ENCODE data around the gene GPS1.

The GPS1 gene

DNA sequence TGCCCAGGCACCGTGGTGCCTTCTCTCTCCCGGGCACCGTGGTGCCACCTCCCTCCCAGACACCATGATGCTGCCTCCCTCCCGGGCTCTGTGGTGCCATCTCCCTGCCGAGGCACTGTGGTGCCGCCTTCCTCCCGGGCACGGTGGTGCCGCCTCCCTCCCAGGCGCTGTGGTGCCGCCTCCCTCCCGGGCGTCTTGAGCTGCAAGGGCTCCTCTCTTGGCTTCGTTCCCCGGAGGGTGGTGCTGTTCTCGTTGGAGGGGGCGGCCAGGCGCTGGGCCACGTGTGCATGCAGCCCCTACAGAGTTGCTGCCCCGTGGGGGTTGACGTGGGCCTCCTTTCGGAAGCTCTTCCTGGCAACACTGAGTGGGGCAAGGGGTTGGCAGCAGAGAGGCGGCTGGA, 37.3 kb upstream of the GPS1 start:
- H3K4me2 ChIP-seq (ENCODE audit: low read depth, low read length, poor library complexity, severe bottlenecking): no peak overlapping the region
- no peaks in the 10 kb centered on the region for H3K27me3 ChIP-seq (ENCODE audit: low read length)
- no peaks in the 10 kb centered on the region for H3F3A ChIP-seq (ENCODE audit: insufficient read depth)
- no peak overlapping the region for H3K4me3 ChIP-seq (ENCODE audit: insufficient read depth, low read length, poor library complexity, severe bottlenecking)
- H4K20me1 ChIP-seq (ENCODE audit: low read depth, low read length): no peaks in the 10 kb centered on the region
- no peak overlapping the region for H2AFZ ChIP-seq (ENCODE audit: low read depth, low read length, severe bottlenecking)
- no peak overlapping the region for H3K9ac ChIP-seq (ENCODE audit: low read length)
- no peaks in the 10 kb centered on the region for H3K36me3 ChIP-seq (ENCODE audit: low read length)
- H3K9me3 ChIP-seq (ENCODE audit: insufficient read depth, low read length): no peaks in the 10 kb centered on the region
- no peaks in the 10 kb centered on the region for H3K9me2 ChIP-seq (replicated peaks; ENCODE audit: insufficient read depth, low read length)
- H3K79me2 ChIP-seq (ENCODE audit: insufficient read depth, low read length): no peaks in the 10 kb centered on the region
- no peak for TF ChIP-seq EZH2phosphoT487 (conservative IDR thresholded peaks at IDR 0.05; ENCODE audit: low read length)
- TF ChIP-seq, protein P1, sequence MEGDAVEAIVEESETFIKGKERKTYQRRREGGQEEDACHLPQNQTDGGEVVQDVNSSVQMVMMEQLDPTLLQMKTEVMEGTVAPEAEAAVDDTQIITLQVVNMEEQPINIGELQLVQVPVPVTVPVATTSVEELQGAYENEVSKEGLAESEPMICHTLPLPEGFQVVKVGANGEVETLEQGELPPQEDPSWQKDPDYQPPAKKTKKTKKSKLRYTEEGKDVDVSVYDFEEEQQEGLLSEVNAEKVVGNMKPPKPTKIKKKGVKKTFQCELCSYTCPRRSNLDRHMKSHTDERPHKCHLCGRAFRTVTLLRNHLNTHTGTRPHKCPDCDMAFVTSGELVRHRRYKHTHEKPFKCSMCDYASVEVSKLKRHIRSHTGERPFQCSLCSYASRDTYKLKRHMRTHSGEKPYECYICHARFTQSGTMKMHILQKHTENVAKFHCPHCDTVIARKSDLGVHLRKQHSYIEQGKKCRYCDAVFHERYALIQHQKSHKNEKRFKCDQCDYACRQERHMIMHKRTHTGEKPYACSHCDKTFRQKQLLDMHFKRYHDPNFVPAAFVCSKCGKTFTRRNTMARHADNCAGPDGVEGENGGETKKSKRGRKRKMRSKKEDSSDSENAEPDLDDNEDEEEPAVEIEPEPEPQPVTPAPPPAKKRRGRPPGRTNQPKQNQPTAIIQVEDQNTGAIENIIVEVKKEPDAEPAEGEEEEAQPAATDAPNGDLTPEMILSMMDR (IDR thresholded peaks at IDR 0.05; ENCODE audit: insufficient read depth, low read length, poor library complexity, severe bottlenecking): no peak
- no peak overlapping the region for H3K27ac ChIP-seq (ENCODE audit: low read depth, low read length)

DNA sequence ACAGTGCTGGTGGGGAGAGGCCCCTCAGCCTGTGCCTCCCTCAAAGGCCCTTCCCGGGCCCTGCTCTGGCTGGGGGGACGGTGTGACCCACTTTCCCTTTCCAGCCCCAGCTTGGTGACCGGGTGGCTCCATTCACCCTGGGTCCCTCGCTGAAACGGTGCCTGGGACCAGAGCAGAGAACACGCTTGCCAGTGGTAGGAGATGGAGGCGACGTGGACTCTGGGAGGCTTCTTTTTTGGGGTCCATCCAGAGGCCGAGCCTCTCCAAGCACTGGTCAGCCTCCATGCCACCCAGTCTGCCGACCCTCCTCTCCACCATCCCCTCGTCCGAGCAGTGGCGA, 36.8 kb upstream of the GPS1 start:
- Histone ChIP-seq H3K27ac (ENCODE audit: low read depth, low read length) (no peak overlapping the region), H3K79me2 (ENCODE audit: insufficient read depth, low read length) (no peaks in the 10 kb centered on the region), H3K4me3 (ENCODE audit: insufficient read depth, low read length, poor library complexity, severe bottlenecking) (no peak overlapping the region), H3K9me2 (replicated peaks; ENCODE audit: insufficient read depth, low read length) (no peaks in the 10 kb centered on the region), H3K9ac (ENCODE audit: low read length) (no peak overlapping the region), H3K27me3 (ENCODE audit: low read length) (no peaks in the 10 kb centered on the region), H3K4me2 (ENCODE audit: low read depth, low read length, poor library complexity, severe bottlenecking) (no peak overlapping the region), H3K36me3 (ENCODE audit: low read length) (no peaks in the 10 kb centered on the region), H2AFZ (ENCODE audit: low read depth, low read length, severe bottlenecking) (no peak overlapping the region), H4K20me1 (ENCODE audit: low read depth, low read length) (no peaks in the 10 kb centered on the region), H3K9me3 (ENCODE audit: insufficient read depth, low read length) (no peaks in the 10 kb centered on the region), H3F3A (ENCODE audit: insufficient read depth) (no peaks in the 10 kb centered on the region)
- TF ChIP-seq, protein P1 (IDR thresholded peaks at IDR 0.05; ENCODE audit: insufficient read depth, low read length, poor library complexity, severe bottlenecking): no peak
- TF ChIP-seq EZH2phosphoT487 (conservative IDR thresholded peaks at IDR 0.05; ENCODE audit: low read length): no peak

DNA sequence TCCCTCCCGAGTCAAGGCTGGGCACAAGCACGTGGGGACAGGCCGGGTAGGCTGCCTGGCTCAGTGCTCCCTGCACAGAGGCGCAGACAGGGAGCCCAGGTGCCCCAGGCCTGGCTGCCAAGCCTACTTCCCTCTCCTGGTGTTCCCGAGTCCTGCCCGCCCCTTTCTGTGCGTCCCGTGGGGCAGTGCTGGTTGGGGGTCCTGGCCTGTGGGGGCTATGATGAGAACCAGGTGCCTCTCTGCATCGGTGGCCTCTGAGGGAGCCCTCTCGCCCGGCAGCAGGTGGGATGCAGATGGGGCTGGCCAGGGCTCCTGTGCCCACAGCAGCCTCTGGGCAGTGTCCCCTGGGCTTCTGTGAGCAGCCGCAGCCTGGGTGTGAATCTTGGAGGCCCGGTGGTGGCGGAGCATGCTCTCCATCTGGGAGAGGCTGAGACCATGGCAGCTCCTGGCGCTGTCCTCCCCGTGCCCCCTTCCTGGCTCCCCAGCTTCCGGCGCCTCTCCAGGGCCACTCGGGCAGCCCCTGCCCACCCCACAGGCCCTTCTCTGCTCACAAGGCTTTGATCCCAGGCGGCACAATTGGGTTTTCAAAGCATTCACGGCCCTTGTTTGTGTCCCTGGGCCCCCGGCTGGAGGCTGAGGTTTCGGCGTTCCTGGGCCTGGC, 36.3 kb upstream of the GPS1 start:
- H3K27ac ChIP-seq (ENCODE audit: low read depth, low read length): no peak overlapping the region

More for the DNA sequence above, 36.3 kb upstream of the GPS1 start:
- Histone ChIP-seq H3K27me3 (ENCODE audit: low read length) (no peaks in the 10 kb centered on the region), H2AFZ (ENCODE audit: low read depth, low read length, severe bottlenecking) (no peak overlapping the region), H3K79me2 (ENCODE audit: insufficient read depth, low read length) (no peaks in the 10 kb centered on the region), H3K36me3 (ENCODE audit: low read length) (no peaks in the 10 kb centered on the region), H3K4me2 (ENCODE audit: low read depth, low read length, poor library complexity, severe bottlenecking) (no peak overlapping the region), H3K9me3 (ENCODE audit: insufficient read depth, low read length) (no peaks in the 10 kb centered on the region), H3K4me3 (ENCODE audit: insufficient read depth, low read length, poor library complexity, severe bottlenecking) (no peak overlapping the region), H3F3A (ENCODE audit: insufficient read depth) (no peaks in the 10 kb centered on the region), H3K9me2 (replicated peaks; ENCODE audit: insufficient read depth, low read length) (no peaks in the 10 kb centered on the region), H3K9ac (ENCODE audit: low read length) (no peak overlapping the region), H4K20me1 (ENCODE audit: low read depth, low read length) (no peaks in the 10 kb centered on the region)
- TF ChIP-seq, protein P1 (IDR thresholded peaks at IDR 0.05; ENCODE audit: insufficient read depth, low read length, poor library complexity, severe bottlenecking): no peak
- TF ChIP-seq EZH2phosphoT487 (conservative IDR thresholded peaks at IDR 0.05; ENCODE audit: low read length): no peak
